Measurements from ENCODE around the gene PYM1. TPM values are rescaled to one million over a fixed set of nuclear protein-coding genes. Genes with fewer than 3 reads are reported as not detected.

Gene PYM1
- total and polyA plus RNA-seq, 2 of the 4 experiments (the other 2 are of a cell fraction): 26.5 to 27.8 TPM

DNA sequence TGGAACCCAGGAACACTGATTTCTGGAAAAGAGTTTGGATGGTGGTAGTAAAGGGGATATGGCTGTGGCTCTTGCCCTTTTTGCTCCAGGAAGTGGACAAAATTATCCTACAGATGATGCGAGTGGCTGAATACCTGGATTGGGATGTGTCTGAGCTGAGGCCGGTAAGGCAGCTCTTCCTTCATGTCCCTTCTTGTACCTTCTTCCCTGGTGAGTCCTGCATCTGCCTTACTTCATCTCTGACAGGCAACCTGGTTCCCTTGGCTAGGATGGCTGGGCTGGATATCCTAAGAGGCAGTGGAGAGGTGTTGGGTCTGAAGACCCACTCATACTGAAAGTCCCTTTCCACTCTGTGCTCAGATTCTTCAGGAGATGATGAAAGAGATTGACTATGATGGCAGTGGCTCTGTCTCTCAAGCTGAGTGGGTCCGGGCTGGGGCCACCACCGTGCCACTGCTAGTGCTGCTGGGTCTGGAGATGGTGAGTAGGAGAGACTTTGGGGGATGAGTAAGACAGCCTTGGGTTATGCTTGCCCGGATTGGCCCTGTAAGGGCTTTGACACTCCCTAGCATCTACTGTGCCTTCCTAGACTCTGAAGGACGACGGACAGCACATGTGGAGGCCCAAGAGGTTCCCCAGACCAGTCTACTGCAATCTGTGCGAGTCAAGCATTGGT lies 11.3 kb upstream of the PYM1 start:
- no peak overlapping the region for H2BK15ac ChIP-seq (ENCODE audit: low read depth, low read length)
- peaks cover 9 to 53% of the 10 kb centered on the region in 2 experiments for H3K79me1 ChIP-seq (ENCODE audit: low read depth in 1 of 2, low read length in 2 of 2)
- no peak overlapping the region for H4K5ac ChIP-seq (ENCODE audit: low read depth, low read length)
- no peak for TF ChIP-seq RCOR1 (IDR thresholded peaks at IDR 0.05; ENCODE audit: insufficient replicate concordance, low read length)
- no peak for TF ChIP-seq MAZ (IDR thresholded peaks at IDR 0.05; ENCODE audit: borderline replicate concordance, low read depth, low read length)
- TF ChIP-seq MAFK (IDR thresholded peaks at IDR 0.05; ENCODE audit: low read depth, low read length): no peak
- TF ChIP-seq RFX5 (IDR thresholded peaks at IDR 0.05; ENCODE audit: low read depth, low read length): no peak
- no peak for TF ChIP-seq CHD1 (IDR thresholded peaks at IDR 0.05; ENCODE audit: low read depth, low read length)
- TF ChIP-seq MXI1 (IDR thresholded peaks at IDR 0.05; ENCODE audit: borderline replicate concordance, low read depth, low read length): no peak
- TF ChIP-seq CTCF (conservative IDR thresholded peaks at IDR 0.05; ENCODE audit: low read depth, low read length): no peak
- no peak for TF ChIP-seq SMC3 (IDR thresholded peaks at IDR 0.05; ENCODE audit: low read depth, low read length)
- TF ChIP-seq NFE2L2 (IDR thresholded peaks at IDR 0.05; ENCODE audit: low read depth, low read length): no peak
- TF ChIP-seq CEBPB (IDR thresholded peaks at IDR 0.05; ENCODE audit: low read depth, low read length): no peak
- in situ Hi-C loops (cut with MboI; ENCODE audit: low sequenced_read_pairs): no loop called here
- H4K91ac ChIP-seq (ENCODE audit: insufficient read depth, low read depth, low read length): no peak overlapping the region
- ATAC-seq (ENCODE audit: low read depth): no peak
- dilution Hi-C loops (cut with HindIII; ENCODE audit: low sequenced_read_pairs, unreplicated experiment): no loop called here
- H3K9ac ChIP-seq (ENCODE audit: low read depth, low read length): no peak overlapping the region
- no peak overlapping the region; a peak in 1 of 4 replicates for H4K8ac ChIP-seq (ENCODE audit: low read depth in 2 of 2, low read length in 2 of 2)
- H2AFZ ChIP-seq (replicated peaks; ENCODE audit: low read length, poor library complexity): no peak overlapping the region
- WGBS, 2 experiments (ENCODE audit: extremely low coverage in 2 of 2, insufficient read length in 1 of 2): 97% methylated on average over 5 of the region's 8 CpGs; no CpG with 5 or more reads in 1 of the 2 experiments
- peaks cover 4% of the 10 kb centered on the region for H3K4me1 ChIP-seq (ENCODE audit: control insufficient read depth, insufficient read depth, low read length)
- 0 out of 2 replicates have a peak, but pooled peaks cover 3% of the 10 kb centered on the region for H3K9me1 ChIP-seq (ENCODE audit: insufficient read depth, low read length)
- no peak overlapping the region for H2BK20ac ChIP-seq (ENCODE audit: low read depth, low read length)
- no peaks in the 10 kb centered on the region for H3K27me3 ChIP-seq (ENCODE audit: control insufficient read depth, insufficient read depth, low read length)
- ChIA-PET CTCF (interaction anchor here (0.8 kb wide), 1 partner anchor 13 kb away, joined by 3 read pairs; no protein-coding TSS in a partner anchor), POLR2A (ENCODE audit: unreplicated experiment) (no interaction called here)
- no peak for DNase-seq
- peaks cover 32% of the 10 kb centered on the region for H3K36me3 ChIP-seq (ENCODE audit: control insufficient read depth, insufficient read depth, low read length)
- intact Hi-C loops (cut with micrococcal nuclease): no loop called here
- H2AK5ac ChIP-seq (ENCODE audit: low read depth, low read length): peak overlapping the region; percentile 3; the same call in 1 of the 2 replicates
- H3K18ac ChIP-seq (ENCODE audit: low read depth, low read length): no peak overlapping the region
- no peak overlapping the region for H2BK5ac ChIP-seq (ENCODE audit: low read depth, low read length, poor library complexity, severe bottlenecking)
- H2AK9ac ChIP-seq (replicated peaks; ENCODE audit: low read depth, low read length, poor library complexity): peak overlapping the region; percentile 48
- no peak overlapping the region for H3K4me3 ChIP-seq (ENCODE audit: insufficient read depth, low read depth, low read length)
- H2BK120ac ChIP-seq (ENCODE audit: low read depth, low read length): no peak overlapping the region
- H3K56ac ChIP-seq (ENCODE audit: extremely low read depth, insufficient read depth, low read length): no peak overlapping the region
- H3K14ac ChIP-seq (replicated peaks; ENCODE audit: low read depth, low read length): no peak overlapping the region
- H3K9me3 ChIP-seq (ENCODE audit: control insufficient read depth, insufficient read depth, low read length): no peaks in the 10 kb centered on the region
- no peak overlapping the region; the same call in 1 of the 2 replicates for H3K23ac ChIP-seq (ENCODE audit: low read depth, low read length)
- no peak overlapping the region for H3K4me2 ChIP-seq (ENCODE audit: low read depth, low read length)
- no peaks in the 10 kb centered on the region for H4K20me1 ChIP-seq (ENCODE audit: insufficient read depth, low read length)
- H3K27ac ChIP-seq (ENCODE audit: insufficient read depth, low read length): no peak overlapping the region
- BruUV-seq (replicated peaks): no TSS peak
- no peak overlapping the region for H3K4ac ChIP-seq (ENCODE audit: low read depth, low read length)

Data from IMR-90 (cell line).